D721Med (cell line): Measurements from ENCODE around the gene GNAQ.

Source experiments
- DNase-seq: peaks from one replicate; pipeline ENCODE4 v3.0.0; 2011; ENCODE audit warnings: low spot score; ENCODE audit not compliant: insufficient read length
- FAIRE-seq: peaks from 2 replicates; lab custom pipeline; 2011; peaks lifted over from hg19 to GRCh38; lab: Jason Lieb, UNC
- TF ChIP-seq, protein P1 (sequence below): IDR thresholded peaks from 2 replicates; pipeline ENCODE4 v1.5.1; 2012; ENCODE audit warnings: mild to moderate bottlenecking, control low read depth; ENCODE audit not compliant: insufficient read depth; ENCODE audit errors: missing control alignments

GNAQ gene

GRCh38 chr9:78032730-78033457 is 1.3 kb upstream of the GNAQ start:
- TF ChIP-seq, protein P1, sequence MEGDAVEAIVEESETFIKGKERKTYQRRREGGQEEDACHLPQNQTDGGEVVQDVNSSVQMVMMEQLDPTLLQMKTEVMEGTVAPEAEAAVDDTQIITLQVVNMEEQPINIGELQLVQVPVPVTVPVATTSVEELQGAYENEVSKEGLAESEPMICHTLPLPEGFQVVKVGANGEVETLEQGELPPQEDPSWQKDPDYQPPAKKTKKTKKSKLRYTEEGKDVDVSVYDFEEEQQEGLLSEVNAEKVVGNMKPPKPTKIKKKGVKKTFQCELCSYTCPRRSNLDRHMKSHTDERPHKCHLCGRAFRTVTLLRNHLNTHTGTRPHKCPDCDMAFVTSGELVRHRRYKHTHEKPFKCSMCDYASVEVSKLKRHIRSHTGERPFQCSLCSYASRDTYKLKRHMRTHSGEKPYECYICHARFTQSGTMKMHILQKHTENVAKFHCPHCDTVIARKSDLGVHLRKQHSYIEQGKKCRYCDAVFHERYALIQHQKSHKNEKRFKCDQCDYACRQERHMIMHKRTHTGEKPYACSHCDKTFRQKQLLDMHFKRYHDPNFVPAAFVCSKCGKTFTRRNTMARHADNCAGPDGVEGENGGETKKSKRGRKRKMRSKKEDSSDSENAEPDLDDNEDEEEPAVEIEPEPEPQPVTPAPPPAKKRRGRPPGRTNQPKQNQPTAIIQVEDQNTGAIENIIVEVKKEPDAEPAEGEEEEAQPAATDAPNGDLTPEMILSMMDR: no peak
- DNase-seq (no peak), FAIRE-seq (no peak)

- DNase-seq (no peak), FAIRE-seq (no peak)
- TF ChIP-seq, protein P1: no peak
Observed at GRCh38 chr9:78031893-78032729, 500 bp upstream of the GNAQ start.

- no peak for FAIRE-seq
- TF ChIP-seq, protein P1: no peak
- DNase-seq: no peak
Observed at GRCh38 chr9:78030553-78031443, 813 bp downstream of the GNAQ start.

- FAIRE-seq (no peak), DNase-seq (no peak)
- TF ChIP-seq, protein P1: no peak
Observed at GRCh38 chr9:78030296-78030552, 1.4 kb downstream of the GNAQ start.

DNA sequence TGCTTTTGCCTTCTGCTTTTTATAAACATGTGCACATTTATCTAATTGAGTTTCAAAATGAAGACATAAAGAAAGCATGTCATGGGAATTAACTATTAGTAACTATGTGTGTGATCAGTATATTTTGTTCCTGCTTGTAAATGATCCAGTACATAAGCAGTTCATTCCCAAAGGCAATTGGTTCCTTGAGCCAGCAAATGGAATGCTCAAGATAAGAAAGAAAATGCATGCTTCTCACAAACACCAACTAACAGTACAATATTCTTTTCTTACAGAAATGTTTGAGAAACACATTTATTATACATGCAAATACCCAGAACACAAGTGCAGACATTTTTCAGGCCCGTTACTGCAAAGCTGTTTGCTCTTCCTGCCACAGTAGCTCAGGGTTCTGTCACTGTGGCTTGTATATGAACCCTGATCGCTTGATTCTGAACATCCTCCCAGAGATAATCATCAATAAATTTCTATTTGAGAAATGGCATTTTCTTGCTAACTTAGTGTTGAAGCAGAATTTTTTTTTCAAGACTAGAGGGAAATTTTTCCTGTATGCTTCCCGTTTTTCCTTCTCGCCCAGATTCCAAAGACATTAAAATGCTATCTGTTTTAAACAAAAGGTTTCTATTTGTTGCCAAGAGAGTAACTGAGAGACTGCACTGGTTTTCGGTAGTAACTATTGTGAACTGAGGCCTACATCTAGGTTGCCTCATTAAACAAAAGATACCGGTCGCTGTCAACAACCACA is 1.9 kb downstream of the GNAQ start:
- TF ChIP-seq, protein P1: no peak
- DNase-seq: no peak
- no peak for FAIRE-seq

DNA sequence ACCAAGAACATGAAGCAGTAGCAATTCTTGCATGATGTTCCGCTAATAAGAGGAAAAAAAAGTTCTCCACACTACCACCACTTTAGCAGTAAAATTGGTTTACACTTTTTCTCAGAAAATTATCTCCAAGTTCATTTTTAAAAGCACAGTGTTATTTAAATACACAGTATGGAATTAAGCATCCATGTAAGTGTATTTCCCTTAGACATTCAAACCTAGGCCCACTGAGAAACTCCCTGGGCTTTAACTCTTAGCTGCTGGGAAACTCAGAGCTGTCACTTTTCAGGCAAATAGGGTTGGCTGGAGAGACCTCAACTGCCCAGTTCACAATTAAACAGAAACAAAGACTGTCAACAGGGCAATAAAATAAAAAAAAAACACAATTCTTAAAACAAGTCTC is 2.7 kb downstream of the GNAQ start:
- TF ChIP-seq, protein P1: no peak
- FAIRE-seq (no peak), DNase-seq (no peak)
